K562 (cell line): Measurements from ENCODE around the gene CLNK. TPM values are rescaled to one million over a fixed set of nuclear protein-coding genes. Genes with fewer than 3 reads are reported as not detected.

ENCODE experiments used
- ATAC-seq: fragments of 200-7000 bp; cut with Tn5 transposase; 3 replicates; pipeline ENCODE4 v1.9.1; 2020; ENCODE audit warnings: moderate library complexity
- BruUV-seq: library from RNA; stranded (reverse); fragments of 400-500 nt; replicated peaks from 2 replicates; lab custom pipeline; 2021; lab: Mats Ljungman, UMichigan
- CTCF ChIA-PET: fragments of 300-600 bp; formaldehyde crosslinking; extraction: SDS; loops from one replicate; lab custom pipeline; 2021; ENCODE audit warnings: low intra/inter-chr PET ratio; lab: Yijun Ruan, JAX
- POLR2A ChIA-PET: fragments of 300-600, 350-650 bp; sonication (Branson Sonifier 250); formaldehyde crosslinking; extraction: SDS; loops from one replicate; lab custom pipeline; 2021; ENCODE audit warnings: antibody characterized with exemption, inconsistent platforms; lab: Yijun Ruan, JAX
- DNase-seq, 4 experiments: peaks; one replicate each; pipeline versions ENCODE4 v3.0.0 to v3.0.0-alpha.2; 2011 to 2018; ENCODE audit warnings: low spot score in 3 of 4, mixed read lengths in 3 of 4; ENCODE audit errors: extremely low read depth in 1 of 4
- FAIRE-seq: peaks from 2 replicates; lab custom pipeline; 2011; peaks lifted over from hg19 to GRCh38; lab: Jason Lieb, UNC
- H2AFZ ChIP-seq: 2 replicates; pipeline ENCODE4 v1.6.0; 2011; ENCODE audit warnings: low read depth, low read length, control low read depth, inconsistent platforms
- H3K27ac ChIP-seq: fragments of 200-600 bp; 3 replicates; pipeline ENCODE4 v1.8.0; 2011; ENCODE audit warnings: low read depth, mild to moderate bottlenecking, control low read depth, inconsistent platforms, low read length, moderate library complexity, mixed read lengths; ENCODE audit errors: extremely low read depth
- H3K27me3 ChIP-seq, 2 experiments: fragments of 300-600 bp in 1 of 2; 2 replicates in 1 of 2; 3 replicates in 1 of 2; pipeline versions ENCODE4 v1.6.0 to v1.8.0; 2011; ENCODE audit warnings: inconsistent platforms in 2 of 2, low read length in 2 of 2, mild to moderate bottlenecking in 1 of 2, mixed read lengths in 1 of 2, moderate library complexity in 1 of 2; ENCODE audit not compliant: control insufficient read depth in 2 of 2, insufficient read depth in 2 of 2
- H3K36me3 ChIP-seq: fragments of 300-600 bp; 3 replicates; pipeline ENCODE4 v1.8.0; 2011; ENCODE audit warnings: mild to moderate bottlenecking, low read length, inconsistent platforms; ENCODE audit not compliant: control insufficient read depth, insufficient read depth
- H3K4me1 ChIP-seq, 2 experiments: fragments of 200-600 bp in 1 of 2; replicated peaks in 1 of 2; 2 replicates in 1 of 2; 3 replicates in 1 of 2; pipeline versions ENCODE4 v1.5.1 to v1.8.0; 2011; ENCODE audit warnings: inconsistent platforms in 2 of 2, low read length in 2 of 2, mild to moderate bottlenecking in 1 of 2, mixed read lengths in 1 of 2, moderate library complexity in 1 of 2; ENCODE audit not compliant: control insufficient read depth in 2 of 2, insufficient read depth in 2 of 2
- H3K4me2 ChIP-seq: 2 replicates; pipeline ENCODE4 v1.6.1; 2011; ENCODE audit warnings: low read length, control low read depth, inconsistent platforms, mixed read lengths; ENCODE audit not compliant: insufficient read depth
- H3K4me3 ChIP-seq: fragments of 200-600 bp; sonication (generic), shearing (Covaris generic); 2 replicates; pipeline ENCODE4 v1.5.1; 2016; ENCODE audit warnings: control low read depth, inconsistent platforms
- H3K79me2 ChIP-seq: fragments of 200-600 bp; 3 replicates; pipeline ENCODE4 v1.8.0; 2011; ENCODE audit warnings: low read length, inconsistent platforms; ENCODE audit not compliant: control insufficient read depth, insufficient read depth
- H3K9ac ChIP-seq, 2 experiments: 2 replicates each; pipeline versions ENCODE4 v1.6.0 to v1.6.1; 2011; ENCODE audit warnings: low read depth in 2 of 2, low read length in 2 of 2, control low read depth in 1 of 2, inconsistent platforms in 1 of 2, mild to moderate bottlenecking in 1 of 2, mixed read lengths in 1 of 2; ENCODE audit not compliant: insufficient read depth in 1 of 2
- H3K9me1 ChIP-seq: one replicate; pipeline ENCODE4 v1.6.0; 2011; ENCODE audit warnings: inconsistent platforms, mild to moderate bottlenecking, low read length, moderate library complexity; ENCODE audit not compliant: control insufficient read depth, insufficient read depth
- H3K9me3 ChIP-seq: replicated peaks from 2 replicates; pipeline ENCODE4 v1.5.1; 2011; ENCODE audit warnings: low read depth, low read length, inconsistent platforms; ENCODE audit not compliant: control insufficient read depth, insufficient read depth
- H4K20me1 ChIP-seq: replicated peaks from 2 replicates; pipeline ENCODE4 v1.6.1; 2011; ENCODE audit warnings: low read length, inconsistent platforms, mixed read lengths; ENCODE audit not compliant: control insufficient read depth, insufficient read depth
- HOXB6 ChIP-seq: fragments of 250-450 bp; sonication (Bioruptor Pico); IDR thresholded peaks from 2 replicates; pipeline ENCODE4 v1.5.1; 2022; ENCODE audit warnings: mild to moderate bottlenecking, borderline replicate concordance
- POLR3G ChIP-seq: IDR thresholded peaks from 2 replicates; pipeline ENCODE4 v1.6.1; 2011; ENCODE audit not compliant: insufficient read length, insufficient replicate concordance; ENCODE audit errors: extremely low read depth
- ZBTB34 ChIP-seq: fragments of 250-450 bp; sonication (Bioruptor Pico); IDR thresholded peaks from 2 replicates; pipeline ENCODE4 v1.8.0; 2021; ENCODE audit warnings: mild to moderate bottlenecking, moderate library complexity
- ZFX ChIP-seq: sonication (generic); formaldehyde crosslinking; IDR thresholded peaks from 2 replicates; pipeline ENCODE4 v1.8.0; 2022; ENCODE audit warnings: mild to moderate bottlenecking, missing genetic modification reagents, moderate library complexity
- ZNF175 ChIP-seq: fragments of 200-800 bp; sonication (Bioruptor generic); IDR thresholded peaks from 2 replicates; pipeline ENCODE4 v1.6.1; 2016; ENCODE audit warnings: low read depth, mild to moderate bottlenecking, missing genetic modification characterization, missing compliant biosample characterization
- ZNF274 ChIP-seq: IDR thresholded peaks from 2 replicates; pipeline ENCODE4 v1.6.1; 2011; ENCODE audit warnings: low read depth, mild to moderate bottlenecking, low read length, moderate library complexity, borderline replicate concordance
- WGBS: fragments of 100-300 bp; shearing (Covaris generic); methylation state at CpG from one replicate; pipeline ENCODE4 v1.1.6; 2016; ENCODE audit warnings: low coverage, mixed read lengths; ENCODE audit not compliant: insufficient coverage; ENCODE audit errors: missing lambda C conversion rate; 5-methylcytosine and 5-hydroxymethylcytosine counted together
- in situ Hi-C: fragments of 300-500 bp; cut with MboI; formaldehyde crosslinking; loops from 4 replicates; pipeline ENCODE4 v1.15.0; 2018; ENCODE audit warnings: inconsistent platforms, mixed read lengths
- intact Hi-C: fragments of 100-400 bp; cut with micrococcal nuclease; formaldehyde crosslinking; loops from 2 replicates; pipeline ENCODE4 v1.14.2; 2022
- polyA plus RNA-seq, 8 experiments: library from polyadenylated mRNA; depleted of rRNA in 4 of 8; stranded (reverse) in 5 of 8; unstranded in 3 of 8; fragments of >200 nt; fragmentation: Nextera tagmentation in 2 of 8; fragmentation: Illumina TruSeq in 1 of 8; extraction: Ambion mirVana in 2 of 8; extraction: Trizol in 1 of 8; gene quantifications; 2 replicates each; pipeline versions ENCODE4 v1.2.1 to v1.2.3, GENCODE V29; 2011 to 2014; ENCODE audit warnings: inconsistent platforms in 1 of 8, missing spikeins in 1 of 8
- total RNA-seq, 7 experiments: library from RNA; depleted of rRNA in 6 of 7; stranded (reverse); fragments of >200 nt in 6 of 7; fragmentation: Illumina TruSeq in 2 of 7; extraction: Trizol in 2 of 7; gene quantifications; 2 replicates each; pipeline versions ENCODE4 v1.2.1 to v1.2.3, GENCODE V29; 2011 to 2021; ENCODE audit warnings: low replicate concordance in 1 of 7

The CLNK gene
- total and polyA plus RNA-seq, 9 of the 15 experiments (the other 6 are each of a cell fraction or from before 2014, with no cell fraction given) = not detected

GRCh38 chr4:10643600-10644425 lies 40.8 kb downstream of the CLNK start:
- ChIA-PET POLR2A (no interaction called here), CTCF (no interaction called here)
- DNase-seq (no peak), FAIRE-seq (no peak), ATAC-seq (no peak)
- BruUV-seq = no TSS peak
- in situ Hi-C loops = no loop called here
- no peak overlapping the region for H3K4me3 ChIP-seq
- no peaks in the 10 kb centered on the region for H3K27me3 ChIP-seq
- H3K9me3 ChIP-seq = no peaks in the 10 kb centered on the region
- no peak overlapping the region for H3K27ac ChIP-seq
- no peak overlapping the region for H3K9ac ChIP-seq
- no peaks in the 10 kb centered on the region for H3K79me2 ChIP-seq
- no peak overlapping the region for H2AFZ ChIP-seq
- H3K4me2 ChIP-seq = no peak overlapping the region
- intact Hi-C loops = no loop called here
- WGBS = 0% methylated on average over 5 of the region's 5 CpGs
- no peaks in the 10 kb centered on the region for H4K20me1 ChIP-seq
- H3K4me1 ChIP-seq = no peaks in the 10 kb centered on the region
- H3K9me1 ChIP-seq = no peaks in the 10 kb centered on the region
- no peaks in the 10 kb centered on the region for H3K36me3 ChIP-seq
- TF ChIP-seq ZNF274 (no peak), POLR3G (no peak), HOXB6 (CRISPR knock-in tag) (no peak), ZFX (no peak), ZBTB34 (CRISPR knock-in tag) (no peak), ZNF175 (CRISPR knock-in tag) (no peak)
